GM18858 (cell line): ENCODE measurements around the gene GPN1.
A peak's percentile ranks its signal among the peaks of the same experiment; 100 is the strongest.
"Not testable (repeated sequence)": the region's sequence is repeated elsewhere in the genome, so short reads cannot be mapped to it uniquely, and the experiment has no call there.

Experiments used
- ATAC-seq: cut with Tn5 transposase; IDR thresholded peaks from one replicate; pipeline ENCODE4 v1.9.1; 2021; ENCODE audit not compliant: unreplicated experiment

The GPN1 gene

DNA sequence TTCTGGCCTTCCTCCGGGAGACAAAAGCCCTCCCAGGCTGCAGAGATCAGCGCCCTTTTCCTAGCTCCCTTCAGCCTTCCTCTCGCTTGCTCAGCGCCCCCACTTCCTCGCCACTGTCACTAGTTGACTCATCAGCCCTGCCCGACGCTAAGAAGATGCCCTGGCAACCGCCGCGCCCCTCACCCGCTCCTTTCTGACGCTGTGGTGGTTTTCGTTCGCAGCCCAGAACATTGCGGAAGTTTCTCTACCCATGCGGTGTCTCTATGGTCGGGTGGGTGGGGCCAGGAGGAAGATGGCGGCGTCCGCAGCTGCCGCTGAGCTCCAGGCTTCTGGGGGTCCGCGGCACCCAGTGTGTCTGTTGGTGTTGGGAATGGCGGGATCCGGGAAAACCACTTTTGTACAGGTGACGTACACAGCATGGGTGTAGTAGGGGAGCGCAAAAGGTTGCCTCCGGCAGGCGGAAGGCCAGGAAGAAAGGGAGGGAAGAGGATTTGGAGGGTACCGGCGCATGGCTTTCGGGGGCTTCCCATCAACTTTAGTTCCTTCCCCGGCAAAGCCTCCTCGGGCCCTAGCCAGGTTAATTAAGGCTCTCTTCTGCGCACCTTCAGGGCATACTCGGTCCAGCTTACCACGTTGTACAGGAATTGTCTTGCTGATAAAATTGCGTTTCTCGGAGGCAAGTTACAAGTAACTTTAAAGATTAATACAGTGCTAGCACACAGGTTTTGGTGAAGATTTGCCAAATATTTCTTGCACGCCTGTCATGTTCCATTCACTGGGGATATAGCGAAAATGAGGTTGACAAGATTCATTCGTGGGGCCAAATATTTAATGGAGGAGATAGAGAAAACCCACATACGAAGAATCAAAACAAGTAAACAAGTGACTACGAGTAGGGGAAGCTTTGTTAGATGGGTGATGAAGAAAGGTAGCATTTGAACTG lies at the start of gene GPN1, which contains the start of gene CCDC121:
Gene GPN1, plus strand, starts transcription at position 284 of the 943 bp plus-strand sequence. Its CDS starts 9 bp downstream, at position 293.
Gene CCDC121, minus strand, starts transcription at position 246 of the 943 bp plus-strand sequence. CDS start 1,213 bp downstream, outside the sequence.
- peak; percentile 88 for ATAC-seq

DNA sequence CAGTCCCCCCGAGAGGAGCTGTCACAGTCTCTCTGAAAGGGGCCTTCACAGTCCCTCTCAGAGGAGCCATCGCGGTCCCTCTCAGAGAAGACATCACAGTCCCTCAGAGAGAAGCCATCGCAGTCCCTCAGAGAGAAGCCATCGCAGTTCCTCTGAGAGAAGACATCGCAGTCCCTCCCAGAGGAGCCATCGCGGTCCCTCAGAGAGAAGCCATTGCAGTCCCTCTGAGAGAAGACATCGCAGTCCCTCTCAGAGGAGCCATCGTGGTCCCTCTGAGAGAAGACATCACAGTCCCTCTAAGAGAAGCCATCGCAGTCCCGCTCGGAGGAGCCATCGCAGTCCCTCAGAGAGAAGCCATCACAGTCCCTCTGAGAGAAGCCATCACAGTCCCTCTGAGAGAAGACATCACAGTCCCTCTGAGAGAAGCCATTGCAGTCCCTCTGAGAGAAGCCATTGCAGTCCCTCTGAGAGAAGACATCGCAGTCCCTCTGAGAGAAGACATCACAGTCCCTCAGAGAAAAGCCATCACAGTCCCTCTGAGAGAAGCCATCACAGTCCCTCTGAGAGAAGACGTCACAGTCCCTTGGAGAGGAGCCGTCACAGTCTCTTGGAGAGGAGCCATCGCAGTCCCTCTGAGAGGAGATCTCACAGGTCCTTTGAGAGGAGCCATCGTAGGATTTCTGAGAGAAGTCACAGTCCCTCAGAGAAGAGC lies 47.3 kb upstream of the GPN1 start:
- no peak for ATAC-seq

GRCh38 chr2:27582129-27582694 lies 46.6 kb upstream of the GPN1 start:
- no peak for ATAC-seq

- ATAC-seq: peak; percentile 79
These were observed 46.0 kb upstream of the GPN1 start, which contains the start of gene ZNF512 for GRCh38 chr2:27582695-27583389. Gene ZNF512, plus strand, starts transcription at chr2:27583042. Its CDS starts 71 bp downstream, at chr2:27583113.

- ATAC-seq: no peak
These were observed 45.4 kb upstream of the GPN1 start for GRCh38 chr2:27583390-27583915.

DNA sequence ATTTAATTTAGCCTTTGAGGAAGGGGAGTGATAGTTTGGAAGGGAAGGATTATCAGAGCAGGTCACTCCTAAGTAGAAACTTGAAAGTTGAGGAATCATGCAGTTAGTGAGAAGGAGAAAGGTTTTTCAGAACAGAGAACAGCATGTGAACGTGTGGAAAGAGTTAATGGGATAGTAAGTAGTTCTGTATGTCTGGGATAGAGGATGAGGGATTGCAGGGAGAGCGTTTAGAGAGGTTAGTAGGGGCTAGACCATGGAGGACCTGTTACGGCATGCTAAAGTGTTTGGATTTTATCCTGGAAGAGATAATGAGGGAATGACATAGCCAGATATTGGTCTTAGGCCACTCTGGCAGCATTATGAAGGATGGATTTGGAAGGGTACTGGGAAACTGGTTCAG lies 44.3 kb upstream of the GPN1 start:
- ATAC-seq: no peak

DNA sequence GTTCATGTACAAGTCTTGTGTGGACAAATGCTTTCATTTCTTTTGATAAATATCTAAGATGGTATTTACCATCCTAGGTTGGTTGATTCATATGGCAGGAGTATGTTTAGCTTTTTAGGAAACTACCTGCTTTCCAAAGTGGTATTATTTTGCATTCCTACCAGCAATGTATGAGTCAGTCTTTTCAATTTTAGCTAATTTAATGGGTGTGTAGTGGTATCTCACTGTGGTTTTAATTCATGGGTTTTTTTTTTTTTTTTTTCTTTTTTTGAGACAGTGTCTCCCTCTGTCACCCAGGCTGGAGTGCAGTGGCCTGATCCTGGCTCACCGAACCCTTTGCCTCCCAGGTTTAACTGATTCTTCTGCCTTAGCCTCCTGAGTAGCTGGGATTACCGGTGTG lies 41.8 kb upstream of the GPN1 start:
- ATAC-seq: no peak

GRCh38 chr2:27588308-27588707 lies 40.5 kb upstream of the GPN1 start:
- no peak for ATAC-seq

DNA sequence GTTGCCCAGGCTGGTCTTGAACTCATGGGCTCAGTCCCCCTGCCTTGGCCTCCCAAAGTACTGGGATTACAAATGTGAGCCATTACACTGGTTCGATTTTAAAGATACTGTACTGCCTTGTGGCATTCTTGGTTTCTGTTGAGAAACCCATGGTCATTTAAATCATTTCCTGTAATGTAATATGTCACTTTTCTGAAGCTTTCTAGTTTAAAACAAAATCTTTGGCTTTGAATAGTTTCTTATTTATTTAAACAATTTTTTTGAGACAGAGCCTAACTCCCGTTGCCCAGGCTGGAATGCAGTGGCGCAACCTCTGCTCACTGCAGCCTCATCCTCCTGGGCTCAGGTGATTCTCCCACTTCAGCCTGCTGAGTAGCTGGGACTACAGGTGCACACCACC lies 37.1 kb upstream of the GPN1 start:
- no peak for ATAC-seq

- ATAC-seq: no peak
These were observed 35.6 kb upstream of the GPN1 start for GRCh38 chr2:27593240-27593639.

DNA sequence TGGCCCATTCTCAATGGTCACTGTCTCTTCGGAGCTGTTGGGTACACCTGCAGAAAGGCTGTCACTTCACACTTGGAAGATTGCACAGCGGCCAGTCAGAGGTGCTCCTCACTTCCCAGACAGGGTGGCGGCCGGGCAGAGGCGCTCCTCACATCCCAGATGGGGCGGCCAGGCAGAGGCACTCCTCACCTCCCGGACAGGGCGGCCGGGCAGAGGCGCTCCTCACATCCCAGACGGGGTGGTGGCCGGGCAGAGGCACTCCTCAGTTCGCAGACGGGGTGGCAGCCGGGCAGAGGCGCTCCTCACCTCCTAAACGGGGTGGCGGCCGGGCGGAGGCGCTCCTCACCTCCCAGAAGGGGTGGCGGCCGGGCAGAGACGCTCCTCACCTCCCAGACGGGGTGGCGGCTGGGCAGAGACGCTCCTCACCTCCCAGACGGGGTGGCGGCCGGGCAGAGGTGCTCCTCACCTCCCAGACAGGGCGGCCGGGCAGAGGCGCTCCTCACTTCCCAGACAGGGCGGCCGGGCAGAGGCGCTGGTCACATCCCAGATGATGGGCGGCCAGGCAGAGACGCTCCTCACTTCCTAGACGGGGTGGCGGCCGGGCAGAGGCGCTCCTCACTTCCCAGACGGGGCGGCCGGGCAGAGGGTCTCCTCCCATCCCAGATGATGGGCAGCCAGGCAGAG lies 34.7 kb upstream of the GPN1 start:
- ATAC-seq: not testable (repeated sequence)

GRCh38 chr2:27595412-27595811 lies 33.4 kb upstream of the GPN1 start:
- not testable (repeated sequence) for ATAC-seq

GRCh38 chr2:27596627-27597026 lies 32.2 kb upstream of the GPN1 start:
- no peak for ATAC-seq

- no peak for ATAC-seq
These were observed 22.2 kb upstream of the GPN1 start for GRCh38 chr2:27606611-27607010.

GRCh38 chr2:27613985-27614384 lies 14.9 kb upstream of the GPN1 start:
- ATAC-seq: no peak

- ATAC-seq: no peak
These were observed 13.5 kb upstream of the GPN1 start for GRCh38 chr2:27615316-27615715.

- ATAC-seq: no peak
These were observed 7.3 kb upstream of the GPN1 start for GRCh38 chr2:27621524-27621923.

- no peak for ATAC-seq
These were observed 5.9 kb upstream of the GPN1 start for GRCh38 chr2:27622921-27623384.

DNA sequence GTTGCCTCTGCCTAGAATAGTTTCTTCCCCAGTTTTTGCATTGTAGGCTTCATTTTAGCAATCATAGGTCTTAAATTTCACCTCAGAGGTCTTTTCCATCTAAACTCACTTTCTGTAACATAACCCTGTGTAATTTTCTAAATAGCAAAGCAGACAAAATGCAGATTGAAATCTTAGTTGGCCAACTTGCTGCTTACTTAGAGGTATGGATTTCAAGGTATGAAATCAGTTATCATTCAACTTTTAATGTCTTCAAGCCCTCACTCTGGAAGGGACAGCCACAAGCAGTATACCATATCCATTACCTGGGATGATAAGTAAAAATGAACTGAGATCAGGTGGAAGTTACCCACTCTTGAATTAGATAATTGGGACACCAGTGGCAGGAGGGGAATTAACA lies 3.9 kb upstream of the GPN1 start:
- no peak for ATAC-seq

GRCh38 chr2:27626323-27626722 lies 2.5 kb upstream of the GPN1 start:
- not testable (repeated sequence) for ATAC-seq
